ENCODE data around the gene CSF3.

DNA sequence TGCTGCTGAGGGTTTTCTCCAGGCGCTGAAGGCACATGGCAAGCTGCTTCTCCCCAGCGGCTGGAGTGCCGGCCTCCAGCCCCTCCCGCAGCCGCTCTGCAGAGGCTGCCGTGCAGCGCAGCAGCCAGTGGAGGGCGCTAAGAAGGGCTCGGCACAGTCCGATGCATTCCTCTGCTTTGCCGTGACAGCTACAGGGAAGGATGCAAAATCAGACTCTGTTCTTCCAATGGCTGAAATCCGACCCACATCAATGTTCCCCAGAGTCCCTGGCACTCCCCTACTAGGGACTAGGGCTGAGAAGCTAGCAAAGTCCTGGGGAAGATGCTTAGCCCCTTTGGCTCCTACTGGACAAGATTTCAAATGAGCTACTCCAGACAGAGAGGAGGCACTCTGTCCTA, 19.9 kb downstream of the CSF3 start:
- no peak for TF ChIP-seq POLR2A (IDR thresholded peaks at IDR 0.05)
- TF ChIP-seq, protein P1, sequence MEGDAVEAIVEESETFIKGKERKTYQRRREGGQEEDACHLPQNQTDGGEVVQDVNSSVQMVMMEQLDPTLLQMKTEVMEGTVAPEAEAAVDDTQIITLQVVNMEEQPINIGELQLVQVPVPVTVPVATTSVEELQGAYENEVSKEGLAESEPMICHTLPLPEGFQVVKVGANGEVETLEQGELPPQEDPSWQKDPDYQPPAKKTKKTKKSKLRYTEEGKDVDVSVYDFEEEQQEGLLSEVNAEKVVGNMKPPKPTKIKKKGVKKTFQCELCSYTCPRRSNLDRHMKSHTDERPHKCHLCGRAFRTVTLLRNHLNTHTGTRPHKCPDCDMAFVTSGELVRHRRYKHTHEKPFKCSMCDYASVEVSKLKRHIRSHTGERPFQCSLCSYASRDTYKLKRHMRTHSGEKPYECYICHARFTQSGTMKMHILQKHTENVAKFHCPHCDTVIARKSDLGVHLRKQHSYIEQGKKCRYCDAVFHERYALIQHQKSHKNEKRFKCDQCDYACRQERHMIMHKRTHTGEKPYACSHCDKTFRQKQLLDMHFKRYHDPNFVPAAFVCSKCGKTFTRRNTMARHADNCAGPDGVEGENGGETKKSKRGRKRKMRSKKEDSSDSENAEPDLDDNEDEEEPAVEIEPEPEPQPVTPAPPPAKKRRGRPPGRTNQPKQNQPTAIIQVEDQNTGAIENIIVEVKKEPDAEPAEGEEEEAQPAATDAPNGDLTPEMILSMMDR (IDR thresholded peaks at IDR 0.05) = peak; percentile 14 to 53 (median 34)

Measured in adrenal gland (tissue), 5 donors.